T-helper 1 cell (primary cell): ENCODE results near the gene NUDT7.

ENCODE experiments used
- DNase-seq, 5 donors: peaks; one replicate each; pipeline ENCODE4 v3.0.0-alpha.2; 2012 to 2020
- total RNA-seq, 4 donors: gene quantifications; one replicate each; lab custom pipeline; 2026; lab: John Stamatoyannopoulos, UW

NUDT7 gene
- 0.71 to 3.0 (median 1.8) reads per million in 4 donors for total RNA-seq

- DNase-seq = peak; percentile 87 to 95 (median 93)
Observed at GRCh38 chr16:77722309-77723107, at the start of gene NUDT7. NUDT7 (plus strand) TSS chr16:77722514; CDS start chr16:77722583, 69 bp downstream.

GRCh38 chr16:77674888-77675287, 47.4 kb upstream of the NUDT7 start:
- no peak for DNase-seq

GRCh38 chr16:77675464-77676324, 46.6 kb upstream of the NUDT7 start:
- peak; percentile 11 to 51 (median 32) for DNase-seq

GRCh38 chr16:77677129-77677528, 45.2 kb upstream of the NUDT7 start:
- no peak for DNase-seq

- DNase-seq = no peak
Observed at GRCh38 chr16:77679391-77679790, 42.9 kb upstream of the NUDT7 start.

GRCh38 chr16:77679901-77680300, 42.4 kb upstream of the NUDT7 start:
- DNase-seq = no peak

GRCh38 chr16:77680496-77680895, 41.8 kb upstream of the NUDT7 start:
- no peak for DNase-seq

- DNase-seq = no peak
Observed at GRCh38 chr16:77682586-77682985, 39.7 kb upstream of the NUDT7 start.

- no peak for DNase-seq
Observed at GRCh38 chr16:77683397-77684180, 38.7 kb upstream of the NUDT7 start.

- DNase-seq = no peak
Observed at GRCh38 chr16:77684181-77684526, 38.2 kb upstream of the NUDT7 start.

GRCh38 chr16:77686385-77686784, 35.9 kb upstream of the NUDT7 start:
- DNase-seq = no peak

GRCh38 chr16:77689971-77690370, 32.3 kb upstream of the NUDT7 start:
- no peak for DNase-seq

GRCh38 chr16:77690416-77690815, 31.9 kb upstream of the NUDT7 start:
- no peak for DNase-seq

- DNase-seq = no peak
Observed at GRCh38 chr16:77692612-77693011, 29.7 kb upstream of the NUDT7 start.

GRCh38 chr16:77696149-77696548, 26.2 kb upstream of the NUDT7 start:
- DNase-seq = no peak

- DNase-seq = no peak
Observed at GRCh38 chr16:77700846-77701245, 21.5 kb upstream of the NUDT7 start.

- no peak for DNase-seq
Observed at GRCh38 chr16:77705351-77705750, 17.0 kb upstream of the NUDT7 start.

- no peak for DNase-seq
Observed at GRCh38 chr16:77711179-77711578, 11.1 kb upstream of the NUDT7 start.

- DNase-seq = no peak
Observed at GRCh38 chr16:77711775-77712174, 10.5 kb upstream of the NUDT7 start.

- DNase-seq = no peak
Observed at GRCh38 chr16:77715145-77715544, 7.2 kb upstream of the NUDT7 start.

GRCh38 chr16:77721752-77722308, 484 bp upstream of the NUDT7 start:
- DNase-seq = no peak

GRCh38 chr16:77723108-77723514, 797 bp downstream of the NUDT7 start:
- no peak for DNase-seq

- DNase-seq = no peak
Observed at GRCh38 chr16:77724174-77724573, 1.9 kb downstream of the NUDT7 start.
